Myocyte (in vitro differentiated cells): ENCODE measurements around the gene NR1I2. TPM values are rescaled to one million over a fixed set of nuclear protein-coding genes. Genes with fewer than 3 reads are reported as not detected.

Experiments
- total RNA-seq: library from RNA; depleted of rRNA; stranded (reverse); fragments of >200 nt; gene quantifications from 2 replicates; pipeline ENCODE4 v1.2.3, GENCODE V29; 2014

NR1I2 gene
- total RNA-seq, 1 donor from 2014 or later: not detected

Other genes with a start within 250 kb of the NR1I2 start
- gene CD80, start 222.5 kb upstream of the NR1I2 start, total RNA-seq: 0.21 and 2.2 TPM in 2 replicates
- gene ADPRH, start 202.6 kb upstream of the NR1I2 start, total RNA-seq: 20.1 and 25.6 TPM in 2 replicates
- gene PLA1A, start 184.2 kb upstream of the NR1I2 start, total RNA-seq: 2.8 and 6.7 TPM in 2 replicates
- gene POPDC2, start 121.5 kb upstream of the NR1I2 start, total RNA-seq: 3.5 and 4.2 TPM in 2 replicates
- gene COX17, start 104.7 kb upstream of the NR1I2 start, total RNA-seq: 48.2 and 62.2 TPM in 2 replicates
- 0.45 and 0.78 TPM in 2 replicates for gene CFAP91, start 79.1 kb upstream of the NR1I2 start, total RNA-seq